SK-N-MC (cell line): ENCODE data around the gene REXO4.

Experiments
- DNase-seq: peaks from one replicate; pipeline ENCODE4 v3.0.0-alpha.2; 2011; ENCODE audit warnings: low read depth, low spot score
- H3K27ac ChIP-seq: fragments of 200-600 bp; sonication (generic); 2 replicates; pipeline ENCODE4 v1.5.1; 2016; ENCODE audit warnings: mixed run types
- H3K36me3 ChIP-seq: fragments of 200-600 bp; sonication (generic); 2 replicates; pipeline ENCODE4 v1.6.1; 2017; ENCODE audit warnings: antibody characterized with exemption, low read length, mixed read lengths; ENCODE audit not compliant: insufficient read depth
- H3K4me3 ChIP-seq: fragments of 200-600 bp; sonication (generic); 2 replicates; pipeline ENCODE4 v1.5.1; 2016
- H3K9ac ChIP-seq: fragments of 200-600 bp; sonication (generic); 2 replicates; pipeline ENCODE4 v1.8.0; 2017; ENCODE audit warnings: mixed run types, mixed read lengths; ENCODE audit not compliant: insufficient read length
- H3K9me3 ChIP-seq: fragments of 200-600 bp; sonication (generic); 2 replicates; pipeline ENCODE4 v1.6.1; 2017; ENCODE audit warnings: low read depth, mild to moderate bottlenecking, antibody characterized with exemption, low read length, moderate library complexity, mixed read lengths
- EZH2 ChIP-seq: fragments of 200-600 bp; sonication (generic); IDR thresholded peaks from one replicate; pipeline ENCODE4 v1.6.1; 2017; ENCODE audit warnings: antibody characterized with exemption
- FOXP2 ChIP-seq: optimal IDR thresholded peaks from 2 replicates; pipeline ENCODE3; 2011; ENCODE audit warnings: mild to moderate bottlenecking, moderate library complexity; ENCODE audit not compliant: insufficient read depth; ENCODE audit errors: extremely low read length, control extremely low read depth
- POLR2AphosphoS5 ChIP-seq: IDR thresholded peaks from 2 replicates; pipeline ENCODE4 v1.6.1; 2012; ENCODE audit warnings: mild to moderate bottlenecking, low read depth, low read length, borderline replicate concordance

REXO4 gene

GRCh38 chr9:133441571-133441970 lies 23.8 kb upstream of the REXO4 start:
- no peak overlapping the region for H3K4me3 ChIP-seq
- no peak for TF ChIP-seq POLR2AphosphoS5
- no peak for TF ChIP-seq EZH2
- no peak for TF ChIP-seq FOXP2
- H3K9ac ChIP-seq = no peak overlapping the region
- DNase-seq = no peak
- H3K27ac ChIP-seq = no peak overlapping the region
- H3K36me3 ChIP-seq = no peaks in the 10 kb centered on the region
- no peaks in the 10 kb centered on the region for H3K9me3 ChIP-seq

- no peak for DNase-seq
- TF ChIP-seq EZH2 = no peak
- TF ChIP-seq POLR2AphosphoS5 = no peak
- TF ChIP-seq FOXP2 = no peak
- Histone ChIP-seq H3K27ac (no peak overlapping the region), H3K36me3 (no peaks in the 10 kb centered on the region), H3K9me3 (no peaks in the 10 kb centered on the region), H3K4me3 (no peak overlapping the region), H3K9ac (no peak overlapping the region)
These were observed 23.1 kb upstream of the REXO4 start for GRCh38 chr9:133440874-133441273.

DNA sequence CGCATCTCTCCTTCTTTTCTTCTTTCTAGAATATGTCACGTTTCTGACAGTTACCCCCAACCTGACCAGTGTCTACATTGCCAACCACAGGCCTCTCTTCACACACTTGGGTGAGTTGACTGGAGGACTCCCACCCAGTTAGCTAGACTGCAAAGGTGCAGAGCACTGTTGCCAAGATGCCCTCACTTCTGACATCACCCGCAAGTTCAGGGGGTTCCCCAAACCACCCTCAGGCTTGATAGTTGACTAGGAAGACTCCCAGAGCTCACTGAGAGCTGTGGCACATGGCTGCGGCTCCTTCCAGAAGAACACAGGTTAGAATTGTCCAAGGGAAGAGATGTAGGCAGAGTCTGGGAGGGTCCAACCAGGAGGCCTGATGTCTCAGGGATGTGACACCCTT lies 21.5 kb upstream of the REXO4 start:
- TF ChIP-seq EZH2 (no peak), FOXP2 (no peak), POLR2AphosphoS5 (no peak)
- H3K27ac ChIP-seq = no peak overlapping the region
- no peaks in the 10 kb centered on the region for H3K36me3 ChIP-seq

GRCh38 chr9:133437753-133438531 lies 20.1 kb upstream of the REXO4 start:
- H3K9me3 ChIP-seq = no peaks in the 10 kb centered on the region
- H3K9ac ChIP-seq = no peak overlapping the region
- no peak for DNase-seq
- H3K36me3 ChIP-seq = no peaks in the 10 kb centered on the region
- TF ChIP-seq FOXP2 = no peak
- TF ChIP-seq POLR2AphosphoS5 = no peak
- no peak for TF ChIP-seq EZH2
- no peak overlapping the region for H3K27ac ChIP-seq
- no peak overlapping the region for H3K4me3 ChIP-seq

More for the DNA sequence above, 21.5 kb upstream of the REXO4 start:
- no peak overlapping the region for H3K9ac ChIP-seq
- no peak for DNase-seq
- no peak overlapping the region for H3K4me3 ChIP-seq
- H3K9me3 ChIP-seq = no peaks in the 10 kb centered on the region

GRCh38 chr9:133436681-133437080 lies 18.9 kb upstream of the REXO4 start:
- no peak for DNase-seq
- Histone ChIP-seq H3K9ac (no peak overlapping the region), H3K36me3 (no peaks in the 10 kb centered on the region), H3K27ac (no peak overlapping the region), H3K4me3 (no peak overlapping the region), H3K9me3 (no peaks in the 10 kb centered on the region)
- TF ChIP-seq POLR2AphosphoS5 (no peak), FOXP2 (no peak), EZH2 (no peak)

GRCh38 chr9:133433351-133433843 lies 15.6 kb upstream of the REXO4 start:
- Histone ChIP-seq H3K4me3 (no peak overlapping the region), H3K36me3 (no peaks in the 10 kb centered on the region), H3K27ac (no peak overlapping the region), H3K9ac (no peak overlapping the region), H3K9me3 (no peaks in the 10 kb centered on the region)
- TF ChIP-seq EZH2 (no peak), POLR2AphosphoS5 (no peak), FOXP2 (no peak)
- DNase-seq = no peak

GRCh38 chr9:133430244-133430643 lies 12.4 kb upstream of the REXO4 start:
- no peak overlapping the region for H3K27ac ChIP-seq
- TF ChIP-seq POLR2AphosphoS5 = no peak
- H3K9ac ChIP-seq = no peak overlapping the region
- no peak for DNase-seq
- no peaks in the 10 kb centered on the region for H3K9me3 ChIP-seq
- H3K4me3 ChIP-seq = no peak overlapping the region
- no peaks in the 10 kb centered on the region for H3K36me3 ChIP-seq

DNA sequence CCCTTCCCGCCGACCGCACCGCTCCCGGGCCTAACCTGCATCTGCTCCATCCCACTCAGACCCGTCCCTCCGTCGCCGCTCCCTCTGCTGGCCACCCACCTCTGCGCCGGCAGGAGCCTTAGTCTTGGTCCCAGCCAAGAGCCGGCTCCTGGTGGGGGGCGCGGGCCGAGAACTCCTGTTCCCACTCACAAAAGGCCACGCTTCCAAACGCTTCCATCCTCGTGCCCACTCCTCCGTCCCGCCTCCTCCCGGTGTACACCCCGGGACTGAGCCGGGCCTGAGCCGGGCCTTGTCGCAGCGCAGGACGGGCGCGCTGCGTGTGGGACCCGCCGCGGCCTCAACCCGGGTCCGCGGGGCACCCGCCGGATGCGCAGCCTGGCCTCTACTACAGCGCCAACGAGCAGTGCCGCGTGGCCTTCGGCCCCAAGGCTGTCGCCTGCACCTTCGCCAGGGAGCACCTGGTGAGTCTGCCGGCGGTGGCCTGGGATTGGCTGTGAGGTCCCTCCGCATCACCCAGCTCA lies 11.9 kb upstream of the REXO4 start:
- Histone ChIP-seq H3K36me3 (no peaks in the 10 kb centered on the region), H3K4me3 (no peak overlapping the region), H3K27ac (no peak overlapping the region), H3K9ac (no peak overlapping the region), H3K9me3 (no peaks in the 10 kb centered on the region)
- TF ChIP-seq POLR2AphosphoS5 (no peak), FOXP2 (no peak)
- DNase-seq = no peak

- Histone ChIP-seq H3K4me3 (no peak overlapping the region), H3K9me3 (no peaks in the 10 kb centered on the region), H3K36me3 (no peaks in the 10 kb centered on the region), H3K9ac (no peak overlapping the region), H3K27ac (no peak overlapping the region)
- DNase-seq = no peak
- TF ChIP-seq POLR2AphosphoS5 = no peak
- no peak for TF ChIP-seq FOXP2
- no peak for TF ChIP-seq EZH2
These were observed 11.4 kb upstream of the REXO4 start for GRCh38 chr9:133429214-133429613.

DNA sequence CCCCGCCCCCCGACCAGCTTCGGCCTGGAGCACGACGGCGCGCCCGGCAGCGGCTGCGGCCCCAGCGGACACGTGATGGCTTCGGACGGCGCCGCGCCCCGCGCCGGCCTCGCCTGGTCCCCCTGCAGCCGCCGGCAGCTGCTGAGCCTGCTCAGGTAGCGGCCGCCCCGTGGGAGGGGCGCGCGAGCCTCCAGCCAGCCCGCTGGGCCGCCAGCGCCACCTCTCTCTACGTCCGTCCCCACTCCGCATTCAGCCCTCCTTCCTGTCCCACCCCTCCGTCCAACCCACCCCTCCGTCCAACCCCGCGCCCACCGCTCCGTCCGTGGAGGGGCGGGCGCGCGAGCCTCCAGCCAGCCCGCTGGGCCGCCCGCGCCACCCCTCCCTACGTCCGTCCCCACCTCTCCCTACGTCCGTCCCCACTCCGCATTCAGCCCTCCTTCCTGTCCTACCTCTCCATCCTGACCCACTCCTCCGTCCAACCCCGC lies 10.8 kb upstream of the REXO4 start:
- Histone ChIP-seq H3K27ac (no peak overlapping the region), H3K36me3 (no peaks in the 10 kb centered on the region), H3K9ac (no peak overlapping the region), H3K9me3 (no peaks in the 10 kb centered on the region), H3K4me3 (no peak overlapping the region)
- DNase-seq = no peak
- TF ChIP-seq FOXP2 = no peak
- TF ChIP-seq EZH2 = no peak
- TF ChIP-seq POLR2AphosphoS5 = no peak
